NOMO-1 (cell line): ENCODE data around the gene MVK.

Experiments used
- DNase-seq, 2 experiments: peaks; one replicate each; lab custom pipeline; 2025; ENCODE audit not compliant: unreplicated experiment in 2 of 2; lab: John Stamatoyannopoulos, UW

Gene MVK

GRCh38 chr12:109544955-109545531 is 28.6 kb upstream of the MVK start:
- no peak for DNase-seq

- DNase-seq: no peak
Observed at GRCh38 chr12:109545826-109546225, 27.8 kb upstream of the MVK start.

- DNase-seq: no peak
Observed at GRCh38 chr12:109547286-109547685, 26.3 kb upstream of the MVK start.

GRCh38 chr12:109548258-109548657 is 25.3 kb upstream of the MVK start:
- no peak for DNase-seq

GRCh38 chr12:109549613-109550270 is 23.9 kb upstream of the MVK start:
- DNase-seq: no peak

GRCh38 chr12:109550281-109550680 is 23.3 kb upstream of the MVK start:
- no peak for DNase-seq

- DNase-seq: no peak
Observed at GRCh38 chr12:109551108-109551507, 22.5 kb upstream of the MVK start.

GRCh38 chr12:109552971-109553370 is 20.6 kb upstream of the MVK start:
- DNase-seq: no peak

- DNase-seq: no peak
Observed at GRCh38 chr12:109553483-109553882, 20.1 kb upstream of the MVK start.

- DNase-seq: no peak
Observed at GRCh38 chr12:109553906-109554500, 19.6 kb upstream of the MVK start.

GRCh38 chr12:109554761-109555160 is 18.8 kb upstream of the MVK start:
- no peak for DNase-seq

GRCh38 chr12:109555431-109556315 is 17.9 kb upstream of the MVK start:
- no peak for DNase-seq

- DNase-seq: no peak
Observed at GRCh38 chr12:109557200-109557599, 16.4 kb upstream of the MVK start.

- no peak for DNase-seq
Observed at GRCh38 chr12:109557805-109558204, 15.8 kb upstream of the MVK start.

- no peak for DNase-seq
Observed at GRCh38 chr12:109558374-109559199, 15.0 kb upstream of the MVK start.

- DNase-seq: no peak
Observed at GRCh38 chr12:109559200-109559505, 14.4 kb upstream of the MVK start.

- DNase-seq: no peak
Observed at GRCh38 chr12:109559601-109560000, 14.0 kb upstream of the MVK start.

- DNase-seq: no peak
Observed at GRCh38 chr12:109560867-109561710, 12.5 kb upstream of the MVK start.

GRCh38 chr12:109561711-109562030 is 11.9 kb upstream of the MVK start:
- DNase-seq: no peak

- no peak for DNase-seq
Observed at GRCh38 chr12:109562871-109563270, 10.7 kb upstream of the MVK start.
